Measurements from ENCODE around the gene TIAM1. TPM values are rescaled to one million over a fixed set of nuclear protein-coding genes. Genes with fewer than 3 reads are reported as not detected.

The TIAM1 gene
- total RNA-seq, 1 experiment from 2014 or later: 28.7 TPM

GRCh38 chr21:31358158-31358557, 14.1 kb upstream of the TIAM1 start:
- ATAC-seq (no peak), DNase-seq (ENCODE audit: low spot score) (no peak)
- no peak overlapping the region for H3K4me3 Mint-ChIP-seq
- POLR2A ChIA-PET: no interaction called here
- CTCF ChIA-PET: no interaction called here
- no peak overlapping the region for H3K27ac Mint-ChIP-seq
- TF ChIP-seq SMAD4 (CRISPR knock-in tag; IDR thresholded peaks at IDR 0.05): no peak
- no peaks in the 10 kb centered on the region for H3K36me3 Mint-ChIP-seq
- H3K27me3 Mint-ChIP-seq (ENCODE audit: low read depth): no peaks in the 10 kb centered on the region
- H3K4me1 Mint-ChIP-seq: no peaks in the 10 kb centered on the region
- 0 out of 2 replicates have a peak, but pooled peaks cover 4% of the 10 kb centered on the region for H3K9me3 Mint-ChIP-seq

GRCh38 chr21:31356440-31356839, 12.4 kb upstream of the TIAM1 start:
- DNase-seq (ENCODE audit: low spot score) (no peak), ATAC-seq (no peak)
- H3K4me3 Mint-ChIP-seq: no peak overlapping the region
- 0 out of 2 replicates have a peak, but pooled peaks cover 4% of the 10 kb centered on the region for H3K9me3 Mint-ChIP-seq
- no peak overlapping the region for H3K27ac Mint-ChIP-seq
- POLR2A ChIA-PET: no interaction called here
- CTCF ChIA-PET: no interaction called here
- no peaks in the 10 kb centered on the region for H3K4me1 Mint-ChIP-seq
- H3K27me3 Mint-ChIP-seq (ENCODE audit: low read depth): no peaks in the 10 kb centered on the region
- no peaks in the 10 kb centered on the region for H3K36me3 Mint-ChIP-seq
- TF ChIP-seq ATF2 (CRISPR knock-in tag; IDR thresholded peaks at IDR 0.05; ENCODE audit: borderline replicate concordance, low read depth) (no peak), CREB1 (CRISPR knock-in tag; IDR thresholded peaks at IDR 0.05) (no peak), HMGA2 (CRISPR knock-in tag; IDR thresholded peaks at IDR 0.05) (no peak), ZMAT4 (CRISPR knock-in tag; IDR thresholded peaks at IDR 0.05) (no peak)

GRCh38 chr21:31354604-31355443, 10.8 kb upstream of the TIAM1 start:
- TF ChIP-seq CTCF (IDR thresholded peaks at IDR 0.05): no peak
- no peak for TF ChIP-seq SMAD3 (CRISPR knock-in tag; IDR thresholded peaks at IDR 0.05; ENCODE audit: borderline replicate concordance)
- TF ChIP-seq STAT6 (CRISPR knock-in tag; conservative IDR thresholded peaks at IDR 0.05; ENCODE audit: low read depth): no peak
- no peak for TF ChIP-seq FOXK1 (CRISPR knock-in tag; IDR thresholded peaks at IDR 0.05)
- no peak for TF ChIP-seq MYBL2 (CRISPR knock-in tag; IDR thresholded peaks at IDR 0.05)
- no peak for TF ChIP-seq TEAD4 (CRISPR knock-in tag; IDR thresholded peaks at IDR 0.05)
- no peak for ATAC-seq
- no peak for DNase-seq (ENCODE audit: low spot score)
- H3K27me3 Mint-ChIP-seq (ENCODE audit: low read depth): no peaks in the 10 kb centered on the region
- no peak overlapping the region for H3K4me3 Mint-ChIP-seq
- POLR2A ChIA-PET: interaction anchor here (0.7 kb wide), 1 partner anchor 230 kb away, joined by 3 read pairs; no protein-coding TSS in a partner anchor
- no peaks in the 10 kb centered on the region for H3K36me3 Mint-ChIP-seq
- H3K9me3 Mint-ChIP-seq: no peaks in the 10 kb centered on the region
- H3K27ac Mint-ChIP-seq: no peak overlapping the region; the same call in 1 of the 2 replicates
- H3K4me1 Mint-ChIP-seq: no peaks in the 10 kb centered on the region
- CTCF ChIA-PET: interaction anchor here (0.6 to 0.8 kb wide), 2 partner anchors 43 to 104 kb away, joined by 3 to 6 read pairs; no protein-coding TSS in a partner anchor

- Mint-ChIP-seq H3K27ac (no peak overlapping the region), H3K4me3 (no peak overlapping the region), H3K36me3 (no peaks in the 10 kb centered on the region), H3K9me3 (no peaks in the 10 kb centered on the region), H3K27me3 (ENCODE audit: low read depth) (no peaks in the 10 kb centered on the region), H3K4me1 (0 out of 2 replicates have a peak, but pooled peaks cover under 1% of the 10 kb centered on the region)
- ATAC-seq (no peak), DNase-seq (ENCODE audit: low spot score) (no peak)
- ChIA-PET POLR2A (no interaction called here), CTCF (interaction anchor here (0.6 to 0.7 kb wide), 2 partner anchors 44 to 70 kb away, joined by 3 to 6 read pairs; no protein-coding TSS in a partner anchor)
- TF ChIP-seq ZNF423 (CRISPR knock-in tag; IDR thresholded peaks at IDR 0.05): no peak
- no peak for TF ChIP-seq ETV6 (CRISPR knock-in tag; IDR thresholded peaks at IDR 0.05)
- no peak for TF ChIP-seq SMAD4 (CRISPR knock-in tag; IDR thresholded peaks at IDR 0.05)
- TF ChIP-seq PREB (CRISPR knock-in tag; IDR thresholded peaks at IDR 0.05; ENCODE audit: borderline replicate concordance): no peak
- TF ChIP-seq TP53 (CRISPR knock-in tag; IDR thresholded peaks at IDR 0.05): no peak
- TF ChIP-seq TCF7 (CRISPR knock-in tag; IDR thresholded peaks at IDR 0.05; ENCODE audit: low read depth): no peak
- TF ChIP-seq GABPB1 (CRISPR knock-in tag; IDR thresholded peaks at IDR 0.05): no peak
- TF ChIP-seq HMGA2 (CRISPR knock-in tag; IDR thresholded peaks at IDR 0.05): no peak
Measured at GRCh38 chr21:31354122-31354521, 10.1 kb upstream of the TIAM1 start.

Data from WTC11 (cell line).